GM19023 (cell line): Measurements from ENCODE around the gene ATXN7L1.

Experiments
- ATAC-seq: cut with Tn5 transposase; IDR thresholded peaks from one replicate; pipeline ENCODE4 v1.9.1; 2021; ENCODE audit warnings: mild to moderate bottlenecking, moderate library complexity; ENCODE audit not compliant: unreplicated experiment

ATXN7L1 gene

DNA sequence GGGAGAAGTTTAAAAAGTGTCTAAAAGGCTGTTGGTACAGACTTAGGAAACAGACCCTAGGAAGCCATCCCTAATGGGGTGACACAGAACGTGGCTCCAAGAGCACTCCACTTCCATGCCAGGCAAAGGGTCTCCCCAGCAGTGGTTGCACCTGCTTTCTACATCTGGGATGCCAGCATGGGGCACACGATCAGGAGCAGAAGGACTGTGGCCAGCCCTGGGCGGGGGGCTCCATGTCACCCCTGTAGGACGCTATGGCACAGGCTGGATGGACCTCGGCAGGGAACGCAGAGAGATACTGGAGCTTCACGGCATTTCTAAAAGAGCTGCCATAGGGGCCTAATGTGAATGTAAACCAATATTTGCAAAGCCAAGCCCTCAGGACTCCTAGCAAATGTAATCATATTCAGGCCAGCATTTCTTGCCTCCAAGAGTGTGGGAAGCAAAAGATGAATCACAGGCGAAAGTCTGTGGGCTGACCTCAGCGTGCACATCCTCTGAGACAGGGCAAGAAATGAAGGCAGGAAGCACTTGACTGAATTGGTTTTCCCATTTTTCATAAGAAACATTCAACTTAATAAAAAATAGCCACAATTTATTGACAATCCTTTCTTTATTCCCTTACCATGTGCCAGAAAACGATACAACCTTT is 93.9 kb downstream of the ATXN7L1 start:
- no peak for ATAC-seq

DNA sequence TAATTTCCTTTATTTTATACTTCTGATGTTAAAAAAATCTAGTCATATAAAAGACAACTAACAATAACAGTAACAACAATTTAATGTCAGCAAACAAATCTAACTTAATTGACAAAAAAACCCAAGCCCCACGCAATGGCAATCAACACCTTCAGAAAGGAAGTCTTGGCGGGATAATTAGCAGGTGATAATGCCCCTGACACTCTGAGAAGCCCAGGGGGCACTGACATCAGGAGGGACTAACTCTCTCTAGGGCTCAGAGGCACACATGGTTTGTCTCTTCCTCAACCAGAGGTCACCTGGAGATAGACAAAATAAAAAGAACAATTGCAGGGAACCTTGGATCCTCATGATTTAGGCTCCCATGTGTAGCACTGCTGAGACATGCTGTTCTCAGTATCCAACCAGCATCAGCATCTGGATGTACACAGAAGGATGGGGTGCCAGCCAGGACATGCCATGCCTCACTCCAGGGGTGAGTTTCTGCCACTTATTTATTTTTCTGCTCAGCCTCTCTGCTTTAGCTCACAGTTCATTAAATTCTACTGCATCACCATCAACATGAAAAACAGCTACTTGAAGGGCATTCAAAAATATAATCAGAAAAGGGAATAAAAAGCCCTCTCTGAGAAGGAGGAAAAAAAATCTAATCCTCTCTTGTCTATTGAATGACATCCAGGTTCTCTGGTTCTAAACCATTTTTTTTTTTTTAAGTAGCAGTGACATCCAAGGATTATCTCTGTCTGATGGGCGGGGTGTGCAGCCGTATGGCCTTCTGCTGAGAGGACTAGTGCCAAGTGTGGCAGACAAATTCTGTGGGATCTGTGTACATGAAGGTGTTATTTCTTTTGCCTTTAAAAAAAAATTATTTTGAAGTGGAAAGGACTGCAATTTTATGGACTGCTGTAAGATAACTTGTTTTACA is 96.3 kb downstream of the ATXN7L1 start:
- ATAC-seq: no peak

DNA sequence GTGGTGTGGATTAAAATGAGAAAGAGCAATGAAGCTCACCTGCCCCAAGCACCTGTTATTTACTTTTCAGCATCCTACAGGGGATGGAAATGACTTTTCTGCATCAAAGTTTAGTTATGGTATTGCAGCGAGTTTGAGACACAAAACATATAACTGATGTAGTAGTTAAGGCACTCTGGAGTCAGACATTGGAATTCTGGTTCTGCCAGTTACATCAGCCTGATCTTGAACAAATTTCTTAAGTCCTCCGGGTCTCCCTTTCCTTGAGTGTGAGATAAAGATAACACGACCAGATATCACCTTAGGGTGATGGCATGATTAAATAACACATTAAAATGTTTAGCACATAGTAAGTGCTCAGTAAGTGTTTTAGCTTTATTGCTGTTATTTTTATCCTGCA is 97.4 kb downstream of the ATXN7L1 start:
- no peak for ATAC-seq

DNA sequence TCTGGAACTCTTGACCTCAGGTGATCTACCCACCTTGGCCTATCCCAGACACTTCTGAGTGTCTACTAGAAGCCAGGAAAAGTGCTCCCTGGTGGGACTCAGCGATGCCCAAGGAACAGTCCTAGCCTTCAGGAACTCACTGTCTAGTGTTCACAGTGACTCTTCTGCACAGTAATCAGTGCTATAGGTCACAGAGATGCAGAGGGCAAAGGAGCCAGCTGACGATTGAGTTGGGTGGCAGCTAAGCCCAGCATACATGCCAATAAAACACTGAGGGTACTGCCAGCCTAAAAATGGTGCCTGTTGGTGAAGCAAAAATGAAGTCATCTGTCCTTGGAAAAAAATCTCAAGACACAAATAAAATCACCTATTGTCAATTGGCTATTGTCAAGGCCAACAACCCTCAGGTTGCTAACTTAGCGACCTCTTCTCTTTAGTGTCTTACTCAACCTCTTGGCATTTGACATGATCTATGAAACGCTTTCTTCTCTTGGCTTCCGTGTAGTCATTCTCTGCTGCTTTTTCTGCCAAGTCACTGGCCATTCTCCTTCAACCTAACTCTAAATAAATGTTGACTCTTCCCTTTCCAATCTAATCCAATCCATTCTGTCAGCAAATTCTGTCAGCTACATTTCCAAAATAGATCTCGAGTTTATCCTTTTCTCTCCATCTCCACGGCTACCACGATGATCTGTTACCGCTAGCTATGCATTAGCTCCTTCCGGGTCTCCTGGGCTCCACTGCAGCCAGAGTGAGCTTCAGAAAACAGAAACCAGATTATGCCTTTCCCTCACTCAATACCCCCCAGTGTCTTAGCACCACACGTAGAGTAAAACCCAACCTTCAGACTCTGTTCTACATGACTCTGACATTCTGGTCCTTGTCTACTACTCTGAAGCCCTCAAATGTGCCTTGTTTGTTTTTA is 99.2 kb downstream of the ATXN7L1 start:
- ATAC-seq: no peak

DNA sequence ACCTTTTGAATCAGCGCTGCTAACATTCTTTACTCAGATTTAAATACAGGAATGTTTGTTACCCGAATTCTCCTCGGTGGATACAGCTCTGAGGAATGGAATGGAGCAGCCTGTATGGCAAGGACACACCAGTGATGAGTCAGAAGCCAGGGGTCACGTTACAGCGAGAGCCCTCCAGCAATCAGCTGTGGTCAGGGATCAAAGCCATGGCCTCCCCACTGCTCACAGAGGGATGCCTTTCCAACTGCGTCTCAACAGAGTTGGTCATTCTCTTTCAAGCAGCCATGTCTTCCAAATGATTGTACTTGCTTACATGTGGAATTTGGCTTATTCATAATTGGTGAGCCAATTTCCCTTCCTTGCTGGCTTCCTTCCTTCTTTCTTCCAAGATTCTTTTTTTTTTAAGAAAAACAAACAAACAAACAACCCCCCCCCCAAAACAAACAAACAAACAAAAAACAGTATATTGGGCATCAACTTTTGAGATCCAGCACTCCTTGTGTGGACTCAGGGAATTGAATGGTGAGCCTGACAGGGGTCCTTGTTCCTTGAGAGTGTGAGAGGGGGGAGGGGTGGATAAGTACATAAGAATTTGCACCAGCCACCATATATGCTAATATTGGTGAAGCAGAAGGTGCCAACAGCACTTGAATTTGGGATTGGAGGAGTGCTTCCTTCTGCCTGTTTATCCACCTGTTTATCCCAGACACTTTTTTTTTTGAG is 100.2 kb downstream of the ATXN7L1 start:
- ATAC-seq: no peak

DNA sequence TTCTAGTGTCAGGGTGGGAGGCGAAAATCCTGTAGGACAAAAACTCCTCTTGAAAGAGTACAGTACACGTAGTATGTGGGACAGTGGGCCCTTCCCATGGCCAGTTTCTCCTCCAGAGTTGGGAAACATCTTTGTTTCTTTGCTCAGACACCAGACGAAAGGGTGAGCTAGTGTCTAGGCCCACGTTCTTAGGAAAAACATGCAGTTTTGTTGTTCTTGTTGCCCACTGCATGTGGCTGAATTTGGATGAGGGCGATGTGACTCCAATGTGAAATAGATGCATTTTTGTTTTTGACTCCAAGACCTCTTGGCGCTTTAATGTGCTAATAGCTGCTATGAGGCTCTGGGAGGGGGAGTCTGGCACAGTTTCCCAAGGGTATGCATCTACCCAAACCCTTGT is 100.8 kb downstream of the ATXN7L1 start:
- no peak for ATAC-seq

DNA sequence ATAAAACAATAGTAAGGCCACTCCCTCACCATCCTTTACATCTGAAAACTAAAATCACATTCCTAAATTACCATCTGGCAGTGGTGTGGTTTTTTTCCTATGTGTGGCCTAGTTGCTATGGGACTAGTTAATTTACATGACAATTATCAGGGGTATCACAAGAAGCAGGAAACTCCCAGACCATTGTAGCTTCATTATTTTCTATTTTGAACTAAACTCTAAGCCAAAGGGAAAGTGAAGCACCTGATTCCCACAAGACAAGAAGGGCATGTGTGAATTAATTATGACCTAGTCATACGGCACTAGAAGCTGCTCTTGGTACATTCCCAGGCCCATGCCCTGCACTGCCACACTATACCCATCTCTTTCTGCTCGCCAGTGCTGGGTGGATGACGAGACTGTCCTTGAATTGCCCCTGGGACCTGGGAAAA is 103.4 kb downstream of the ATXN7L1 start:
- no peak for ATAC-seq

DNA sequence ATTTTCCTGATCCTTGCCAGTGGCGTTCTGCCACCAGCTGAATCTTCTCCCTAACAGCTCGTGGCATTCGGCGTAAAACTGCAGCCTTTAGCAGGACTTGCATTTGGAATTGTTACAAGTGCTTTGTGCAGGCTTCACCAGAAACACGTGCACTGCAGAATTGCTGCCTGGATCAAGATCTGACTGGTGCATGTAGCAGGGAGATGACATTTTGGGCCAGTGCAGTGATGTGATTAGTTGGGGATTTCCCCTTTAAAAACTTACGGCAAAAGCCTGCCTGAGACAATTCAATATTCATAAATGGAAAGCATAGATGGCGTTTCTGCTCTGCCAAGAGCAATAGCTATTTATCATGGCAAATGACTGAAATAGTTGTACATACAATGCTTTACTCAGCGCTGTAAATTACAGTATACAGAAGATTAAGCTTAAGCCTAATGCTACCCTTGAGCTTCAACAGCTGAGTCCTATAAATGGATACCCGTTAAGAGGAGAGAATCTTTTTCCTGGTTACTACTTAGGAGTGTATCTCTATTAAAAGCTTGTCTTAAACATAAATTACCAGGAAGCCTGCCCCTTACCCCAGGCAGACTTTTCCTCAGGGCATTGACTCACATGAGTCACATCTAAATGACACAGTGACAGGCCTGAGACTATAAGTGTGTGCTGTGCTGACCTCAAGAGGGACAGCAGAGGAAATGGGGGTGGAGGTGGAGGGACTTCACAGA is 106.3 kb downstream of the ATXN7L1 start:
- ATAC-seq: no peak

DNA sequence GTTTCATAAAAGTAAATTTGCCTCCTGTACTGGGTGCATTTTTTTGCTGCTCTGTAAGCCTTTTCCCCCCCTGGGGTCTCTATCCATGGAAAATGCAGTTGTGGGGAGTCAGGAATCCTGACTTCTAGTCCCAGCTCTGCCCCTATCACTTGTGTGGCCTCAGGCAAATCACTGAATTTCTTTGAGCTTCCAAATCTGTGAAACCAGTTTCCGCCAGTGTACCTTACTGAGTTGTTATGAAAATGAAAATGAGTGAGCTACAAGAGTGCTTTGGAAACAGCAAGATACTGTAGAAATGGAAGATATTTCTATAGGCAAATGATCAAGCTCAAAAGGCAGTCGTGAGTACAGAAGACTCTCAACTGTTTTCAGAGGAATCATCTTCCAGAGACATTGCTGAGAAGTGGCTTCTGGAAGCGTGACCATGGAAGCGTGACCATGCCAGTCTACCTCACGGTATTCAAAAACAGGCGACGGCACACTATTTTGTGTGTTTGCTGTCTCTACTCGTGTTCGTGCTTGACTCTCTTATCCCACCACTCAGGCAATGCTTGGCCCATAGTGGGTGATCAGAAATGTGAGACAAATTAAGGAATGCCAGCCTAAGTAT is 107.4 kb downstream of the ATXN7L1 start:
- ATAC-seq: no peak

DNA sequence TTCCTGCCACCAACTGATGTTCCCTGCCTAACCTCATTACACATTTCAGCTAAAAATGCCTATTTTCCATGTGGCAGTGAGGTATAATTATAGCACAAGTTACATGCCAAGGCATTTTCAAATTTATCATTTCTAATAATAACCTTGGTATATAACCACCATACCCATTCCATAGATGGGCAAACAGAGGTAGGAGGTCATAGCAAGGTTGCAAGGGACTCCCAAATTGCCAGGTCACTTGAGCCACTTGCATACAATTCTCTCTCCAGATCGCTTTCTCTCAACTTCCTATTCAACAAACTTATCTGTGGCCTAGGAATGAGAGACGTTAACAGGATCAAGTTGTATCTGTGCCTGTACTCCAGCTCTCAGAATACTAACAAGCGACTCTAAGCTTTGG is 108.3 kb downstream of the ATXN7L1 start:
- no peak for ATAC-seq

DNA sequence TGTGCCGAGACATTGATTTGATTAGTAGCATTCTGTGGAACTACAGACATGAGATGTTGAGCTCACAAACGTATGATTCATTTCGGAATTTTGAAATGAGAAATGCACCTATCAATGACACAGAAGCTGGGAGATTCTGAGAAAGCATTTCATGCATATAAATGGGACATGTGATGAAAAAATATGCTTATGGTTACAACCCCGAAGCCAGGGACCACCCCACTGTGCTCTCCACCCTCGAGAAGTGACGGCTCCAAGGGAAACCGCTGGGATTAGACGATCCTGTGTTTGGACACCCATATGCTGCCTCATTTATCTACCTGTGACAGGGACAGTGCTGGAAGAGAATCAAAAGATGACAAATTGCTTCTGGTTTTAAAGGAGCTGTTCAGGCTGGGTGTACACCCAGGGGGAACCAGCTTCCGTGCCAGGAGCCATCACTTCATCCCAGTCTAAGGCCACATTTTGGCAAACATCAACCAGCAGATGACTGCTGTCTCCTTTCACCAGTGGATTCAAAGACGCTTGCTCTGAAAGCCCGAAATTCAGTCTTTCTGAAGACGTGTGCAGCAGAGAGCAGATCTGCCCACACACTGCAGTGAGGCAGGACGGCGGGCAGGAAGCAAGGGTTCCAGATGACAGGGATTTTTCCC is 109.9 kb downstream of the ATXN7L1 start:
- no peak for ATAC-seq

DNA sequence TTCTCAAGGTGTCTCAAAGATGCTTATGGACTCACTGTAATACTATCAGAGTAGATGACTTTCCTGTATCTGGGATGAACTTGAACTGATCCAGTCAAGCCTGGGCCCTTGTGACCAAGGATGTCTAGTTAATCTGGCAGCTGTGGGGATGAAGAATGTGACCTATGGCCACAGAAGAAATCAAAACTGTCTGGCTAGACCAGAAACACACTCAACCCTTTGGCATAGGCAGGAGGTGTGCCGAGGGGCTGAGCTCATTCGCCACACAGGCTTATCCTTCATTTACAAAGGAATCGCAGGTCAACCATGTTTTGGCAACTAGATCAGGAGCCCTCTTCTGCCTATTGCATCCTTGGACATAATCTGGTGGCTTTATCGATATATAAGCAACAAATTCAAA is 110.6 kb downstream of the ATXN7L1 start:
- no peak for ATAC-seq

DNA sequence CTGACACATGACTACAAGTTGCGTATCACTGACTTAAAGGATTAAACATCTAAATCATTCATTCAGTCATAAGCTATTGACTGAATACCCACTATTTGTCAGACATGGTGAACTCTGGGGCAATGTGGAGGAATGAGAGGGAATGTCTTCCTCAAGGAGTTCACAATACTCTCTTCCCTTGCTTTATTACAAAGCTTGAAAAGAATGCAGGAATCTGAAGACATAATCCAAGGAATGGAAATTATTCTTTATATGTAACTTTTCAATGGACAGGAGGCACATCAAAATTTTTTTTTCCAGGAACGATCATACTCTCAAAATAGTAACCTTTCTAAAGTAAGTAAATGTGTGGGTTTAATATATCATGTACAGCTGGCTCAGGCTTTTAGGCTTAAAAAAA is 111.9 kb downstream of the ATXN7L1 start:
- ATAC-seq: no peak

DNA sequence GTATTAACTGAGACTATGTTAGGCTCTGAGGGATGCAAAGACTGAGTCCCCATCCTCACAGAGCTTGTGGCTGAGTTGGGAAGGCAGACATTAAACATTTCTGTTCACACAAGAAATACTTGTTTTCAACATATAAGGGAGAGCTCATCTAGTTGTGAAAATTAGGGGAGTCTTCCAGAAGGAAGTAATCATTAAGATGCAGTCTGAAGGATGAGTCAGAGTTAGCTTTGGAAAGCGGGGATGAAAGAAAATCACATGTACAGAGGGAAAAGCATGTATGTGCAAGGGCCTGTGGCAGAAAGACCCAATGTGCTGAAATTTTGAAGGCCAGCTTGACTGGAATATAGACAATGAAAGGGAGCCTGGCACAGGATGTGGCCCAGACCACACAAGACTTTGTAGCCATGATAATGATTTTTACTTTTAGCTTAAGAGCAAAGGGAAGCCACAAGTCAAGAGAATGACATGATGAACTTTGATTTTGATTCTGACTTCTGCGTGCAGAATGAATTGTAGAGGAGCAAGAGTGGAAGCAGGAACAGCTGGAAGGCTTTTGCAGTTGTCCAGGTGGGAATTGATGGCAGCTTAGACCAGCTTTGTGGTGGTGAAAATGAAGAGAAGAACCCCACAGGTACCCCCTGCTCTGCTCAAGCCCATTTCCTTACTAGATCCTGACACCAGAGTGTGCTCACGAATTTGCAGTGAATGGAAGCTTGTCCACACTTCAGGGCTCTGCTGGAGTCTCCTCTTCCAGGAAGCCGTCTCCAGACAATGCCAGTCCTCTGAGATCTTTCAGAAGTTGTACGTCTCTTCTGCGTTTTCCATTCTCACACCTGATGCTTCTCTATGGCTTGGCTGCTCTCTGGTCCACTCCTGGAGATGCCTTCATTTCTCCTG is 115.6 kb downstream of the ATXN7L1 start:
- ATAC-seq: no peak

DNA sequence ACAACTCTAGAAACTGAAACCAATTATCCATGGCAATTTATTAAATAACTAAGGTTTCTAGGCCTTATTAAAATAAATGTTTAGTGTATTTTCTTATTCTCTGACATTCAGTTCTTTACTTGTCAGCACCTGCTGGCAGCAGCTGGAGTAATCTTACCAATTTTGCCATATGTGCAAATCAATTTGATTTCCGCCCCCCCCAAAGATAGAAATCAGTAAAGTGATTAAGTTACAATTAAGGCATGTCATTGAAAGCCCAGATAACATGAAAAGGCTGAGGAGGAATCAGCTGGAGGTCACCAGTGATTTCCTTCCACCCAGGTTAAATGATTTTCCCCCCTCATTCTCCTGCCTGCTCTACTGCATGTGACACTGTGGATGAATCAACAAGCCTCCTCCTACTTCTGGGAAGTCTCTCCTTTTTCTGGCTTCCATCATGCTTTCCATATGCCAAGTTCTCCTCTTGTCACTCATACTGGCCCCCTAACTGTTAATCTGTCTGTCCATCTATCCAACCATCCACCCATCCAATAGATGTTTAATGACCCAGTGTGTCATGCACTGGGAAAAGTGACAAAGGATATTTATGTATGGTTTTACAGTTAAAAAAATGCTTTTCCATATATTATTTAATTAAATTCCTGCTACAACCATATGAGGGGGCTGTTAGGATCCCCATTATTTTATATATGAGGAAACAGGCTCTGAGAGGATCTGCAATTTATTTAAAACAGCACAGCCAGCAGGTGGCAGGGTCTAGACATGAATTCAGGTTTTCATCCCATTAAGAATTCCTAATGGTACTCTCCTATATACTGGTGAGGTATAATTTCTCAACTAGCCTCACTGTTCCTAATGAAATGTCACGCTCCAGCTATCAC is 116.5 kb downstream of the ATXN7L1 start:
- ATAC-seq: no peak

DNA sequence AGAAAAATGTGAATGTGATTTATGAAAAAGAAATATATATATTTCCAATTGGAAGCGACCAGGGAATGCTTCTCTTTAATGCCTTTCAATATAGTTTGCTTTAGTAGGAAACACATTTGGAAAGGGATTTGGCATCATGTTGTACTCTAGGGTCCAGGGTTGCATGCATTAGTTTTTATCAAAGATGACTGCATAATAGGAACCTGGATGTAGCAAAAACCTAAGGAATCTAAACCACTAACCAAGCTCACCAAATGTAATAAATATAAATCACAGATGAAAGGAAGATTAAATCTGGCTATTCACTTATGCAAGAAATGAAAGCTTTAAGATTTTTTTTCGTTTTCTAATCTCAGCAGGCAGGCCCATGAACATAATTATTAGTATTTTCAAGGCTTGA is 120.0 kb downstream of the ATXN7L1 start:
- no peak for ATAC-seq

DNA sequence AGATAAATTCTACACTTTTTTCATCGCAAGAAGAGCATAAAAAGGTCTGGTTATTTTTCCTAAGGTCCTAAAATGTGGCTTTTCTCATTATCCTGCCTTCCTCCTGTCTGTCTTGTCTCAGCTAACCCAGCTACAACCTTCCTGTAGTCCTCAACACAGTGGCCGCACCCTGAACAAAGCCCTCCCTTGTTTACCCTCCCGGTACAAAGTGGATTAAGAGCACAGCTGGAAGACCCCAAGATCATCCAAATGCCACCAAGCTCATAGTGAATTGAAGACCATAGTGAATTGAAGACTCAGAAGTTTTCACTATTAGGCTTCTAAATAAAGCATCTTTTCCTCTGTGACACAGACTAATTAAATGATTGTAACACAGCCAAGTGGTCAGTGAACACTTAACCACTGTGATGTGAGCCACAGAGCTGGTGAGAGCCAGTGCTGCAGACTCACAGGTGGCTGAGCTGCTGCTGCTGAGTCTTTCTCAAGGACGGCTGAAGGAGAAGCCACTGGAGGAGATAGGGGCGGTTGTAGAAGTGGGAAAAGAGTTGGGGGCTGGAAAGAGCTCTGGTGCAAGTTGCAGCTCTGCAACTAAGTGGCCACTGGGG is 123.6 kb downstream of the ATXN7L1 start:
- no peak for ATAC-seq
